Central memory CD4-positive, alpha-beta T cell (primary cell): Measurements from ENCODE around the gene COA3.
A peak's percentile ranks its signal among the peaks of the same experiment; 100 is the strongest.

ENCODE experiments used
- DNase-seq: peaks from one replicate; pipeline ENCODE4 v3.0.0; 2022
- total RNA-seq, 3 experiments: gene quantifications; one replicate each; lab custom pipeline; 2026; lab: John Stamatoyannopoulos, UW

The COA3 gene, protein sequence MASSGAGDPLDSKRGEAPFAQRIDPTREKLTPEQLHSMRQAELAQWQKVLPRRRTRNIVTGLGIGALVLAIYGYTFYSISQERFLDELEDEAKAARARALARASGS
- total RNA-seq = 4.4 to 24.4 (median 17.8) reads per million in 3 experiments

GRCh38 chr17:42798383-42799380 lies at the start of gene COA3, which contains the start of gene CNTD1:
COA3 (minus strand) TSS chr17:42798704; CDS start chr17:42798681, 23 bp downstream.
CNTD1 (plus strand) TSS chr17:42798861; CDS start chr17:42799068, 207 bp downstream.
- peak; percentile 56 for DNase-seq

DNA sequence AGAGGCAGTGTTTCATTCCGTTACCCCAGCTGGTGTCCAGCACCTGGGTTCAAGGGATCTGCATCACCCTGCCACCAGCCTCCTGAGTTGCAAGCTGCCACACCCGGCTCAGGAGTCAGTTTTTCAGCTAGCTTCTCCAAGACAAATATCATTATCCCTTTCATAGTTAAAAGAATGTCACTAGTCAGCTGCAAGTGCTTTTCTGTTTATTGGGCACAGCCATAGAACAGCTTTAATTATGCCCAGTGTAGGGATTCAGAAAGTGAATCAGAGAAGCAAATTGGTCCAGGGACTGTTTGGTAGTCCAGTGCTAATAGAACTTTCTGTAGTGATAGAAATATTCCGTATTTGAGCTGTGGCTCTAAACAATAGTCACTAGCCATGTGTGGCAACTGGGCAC lies 49.6 kb upstream of the COA3 start:
- no peak for DNase-seq

GRCh38 chr17:42846594-42847280 lies 48.2 kb upstream of the COA3 start:
- no peak for DNase-seq

GRCh38 chr17:42845918-42846593 lies 47.6 kb upstream of the COA3 start:
- no peak for DNase-seq

DNA sequence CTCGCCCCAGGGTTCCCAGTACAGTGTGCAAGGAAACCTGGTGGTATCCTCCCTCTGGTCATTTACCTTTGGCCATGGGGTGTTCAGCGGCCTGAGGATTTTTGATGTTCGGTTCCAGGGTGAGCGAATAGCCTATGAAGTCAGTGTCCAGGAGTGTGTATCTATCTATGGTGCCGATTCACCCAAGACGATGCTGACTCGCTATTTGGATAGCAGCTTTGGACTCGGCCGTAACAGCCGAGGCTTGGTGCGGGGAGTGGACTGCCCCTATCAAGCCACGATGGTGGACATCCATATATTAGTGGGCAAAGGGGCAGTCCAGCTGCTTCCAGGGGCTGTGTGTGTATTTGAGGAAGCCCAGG lies 47.0 kb upstream of the COA3 start:
- DNase-seq = no peak

DNA sequence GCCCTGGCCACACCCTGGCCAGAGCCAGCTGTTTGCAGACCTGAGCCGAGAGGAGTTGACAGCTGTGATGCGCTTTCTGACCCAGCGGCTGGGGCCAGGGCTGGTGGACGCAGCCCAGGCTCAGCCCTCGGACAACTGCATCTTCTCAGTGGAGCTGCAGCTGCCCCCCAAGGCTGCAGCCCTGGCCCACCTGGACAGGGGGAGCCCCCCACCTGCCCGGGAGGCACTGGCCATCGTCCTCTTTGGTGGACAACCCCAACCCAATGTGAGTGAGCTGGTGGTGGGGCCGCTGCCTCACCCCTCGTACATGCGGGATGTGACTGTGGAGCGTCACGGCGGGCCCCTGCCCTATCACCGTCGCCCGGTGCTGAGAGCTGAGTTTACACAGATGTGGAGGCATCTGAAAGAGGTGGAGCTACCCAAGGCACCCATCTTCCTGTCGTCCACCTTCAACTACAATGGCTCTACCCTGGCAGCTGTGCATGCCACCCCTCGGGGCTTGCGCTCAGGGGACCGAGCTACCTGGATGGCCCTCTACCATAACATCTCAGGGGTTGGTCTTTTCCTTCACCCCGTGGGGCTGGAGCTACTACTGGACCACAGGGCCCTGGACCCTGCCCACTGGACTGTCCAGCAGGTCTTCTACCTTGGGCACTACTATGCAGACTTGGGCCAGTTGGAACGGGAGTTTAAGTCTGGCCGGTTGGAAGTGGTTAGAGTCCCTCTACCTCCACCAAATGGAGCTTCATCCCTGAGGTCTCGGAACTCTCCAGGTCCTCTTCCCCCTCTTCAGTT lies 46.5 kb upstream of the COA3 start:
- no peak for DNase-seq

- no peak for DNase-seq
Observed at GRCh38 chr17:42844271-42844670, 45.8 kb upstream of the COA3 start, which contains the start of gene AOC2. AOC2 (plus strand) TSS chr17:42844580; CDS start chr17:42844627, 47 bp downstream.

GRCh38 chr17:42843358-42843934 lies 44.9 kb upstream of the COA3 start:
- no peak for DNase-seq

DNA sequence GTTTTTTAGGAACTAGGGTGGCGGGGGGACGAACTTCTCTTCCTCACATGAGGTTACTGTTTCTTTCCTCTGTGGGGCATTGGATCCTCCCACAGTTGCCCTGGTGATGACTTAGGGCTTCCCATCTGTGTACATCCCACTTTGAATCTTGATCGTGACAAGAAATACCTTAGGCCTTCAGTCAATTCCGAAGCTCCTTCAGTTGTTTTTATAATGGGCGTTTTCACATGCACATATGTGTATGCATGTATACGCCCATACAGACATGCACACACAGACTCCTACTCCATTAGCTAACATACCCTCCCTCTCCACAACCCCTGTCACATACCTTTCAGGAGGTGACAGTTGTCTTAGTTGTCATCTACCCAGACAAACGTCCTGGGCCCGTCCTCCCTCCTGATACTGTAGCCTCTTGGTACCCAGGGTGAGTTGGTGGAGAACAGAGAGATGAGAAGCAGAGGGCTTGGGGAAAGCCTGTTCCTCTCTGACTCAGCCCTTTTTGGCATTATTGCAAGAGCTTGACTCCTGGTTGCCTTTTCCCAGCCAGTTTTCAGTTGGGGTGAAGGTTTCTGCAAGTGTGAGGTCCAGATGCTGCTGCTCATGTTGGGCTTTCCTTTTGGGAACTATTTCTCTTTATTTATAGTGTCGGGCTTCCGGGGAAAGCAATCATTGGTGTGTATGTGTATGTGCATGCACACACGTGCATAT lies 43.6 kb upstream of the COA3 start:
- no peak for DNase-seq

DNA sequence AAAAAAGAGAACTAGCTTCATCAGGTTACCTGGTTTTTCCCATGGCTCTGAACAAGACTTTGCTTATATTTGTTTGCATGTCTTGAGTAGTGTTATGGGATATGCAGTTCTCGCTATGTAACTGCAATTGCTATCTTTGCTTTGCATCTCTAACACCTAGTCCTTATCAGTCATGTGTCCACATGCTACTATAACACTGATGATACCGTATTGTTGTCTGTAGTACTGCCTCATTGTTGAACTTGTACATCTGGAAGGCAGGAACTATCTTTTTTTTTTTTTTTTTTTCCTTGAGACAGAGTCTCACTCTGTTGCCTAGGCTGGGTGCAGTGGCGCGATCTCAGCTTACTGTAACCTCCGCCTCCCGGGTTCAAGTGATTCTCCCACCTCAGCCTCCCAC lies 37.2 kb upstream of the COA3 start:
- DNase-seq = no peak

GRCh38 chr17:42833767-42834422 lies 35.4 kb upstream of the COA3 start:
- no peak for DNase-seq

- peak; percentile 87 for DNase-seq
Observed at GRCh38 chr17:42832934-42833766, 34.6 kb upstream of the COA3 start, which contains the start of gene PSME3. PSME3 (plus strand) TSS chr17:42833397; CDS start chr17:42833632, 235 bp downstream.

GRCh38 chr17:42832213-42832933 lies 33.9 kb upstream of the COA3 start:
- DNase-seq = no peak

DNA sequence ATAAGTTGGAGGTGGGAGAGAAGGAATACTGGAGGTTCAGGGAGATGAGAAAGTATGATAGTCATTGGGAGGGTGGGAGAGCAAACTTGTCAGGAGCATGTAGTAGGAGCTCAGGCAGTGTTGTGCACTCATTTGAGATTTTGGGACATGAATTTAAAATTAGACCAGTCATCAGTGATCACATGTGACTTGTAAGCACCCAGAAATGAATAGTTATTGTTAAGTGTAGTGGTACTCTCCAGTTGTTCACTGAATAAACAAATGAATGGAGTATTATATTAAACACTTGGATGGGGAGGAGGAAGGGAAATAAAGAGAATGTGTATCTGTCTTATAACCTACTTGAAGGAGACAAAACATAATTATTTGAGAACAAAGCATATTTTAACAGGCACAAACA lies 32.5 kb upstream of the COA3 start:
- DNase-seq = no peak

GRCh38 chr17:42827472-42827871 lies 29.0 kb upstream of the COA3 start:
- no peak for DNase-seq

GRCh38 chr17:42821176-42821575 lies 22.7 kb upstream of the COA3 start:
- no peak for DNase-seq

- DNase-seq = peak; percentile 34
Observed at GRCh38 chr17:42819939-42820535, 21.5 kb upstream of the COA3 start.

- no peak for DNase-seq
Observed at GRCh38 chr17:42818379-42818778, 19.9 kb upstream of the COA3 start.
